ENCODE results near the gene TEN1. TPM values are rescaled to one million over a fixed set of nuclear protein-coding genes. Genes with fewer than 3 reads are reported as not detected.
"Not testable (repeated sequence)": the region's sequence is repeated elsewhere in the genome, so short reads cannot be mapped to it uniquely, and the experiment has no call there.

The TEN1 gene
- total RNA-seq, 1 experiment from 2014 or later = 12.5 TPM

GRCh38 chr17:76040376-76040775 lies 61.3 kb downstream of the TEN1 start:
- Histone ChIP-seq H3K4me3 (ENCODE audit: insufficient read depth, low read depth, low read length) (no peak overlapping the region), H3K36me3 (replicated peaks; ENCODE audit: control insufficient read depth, insufficient read depth, low read length) (peaks cover 34% of the 10 kb centered on the region), H3K27me3 (ENCODE audit: control insufficient read depth, insufficient read depth, low read length) (no peaks in the 10 kb centered on the region)
- DNase-seq = peak; percentile 37

DNA sequence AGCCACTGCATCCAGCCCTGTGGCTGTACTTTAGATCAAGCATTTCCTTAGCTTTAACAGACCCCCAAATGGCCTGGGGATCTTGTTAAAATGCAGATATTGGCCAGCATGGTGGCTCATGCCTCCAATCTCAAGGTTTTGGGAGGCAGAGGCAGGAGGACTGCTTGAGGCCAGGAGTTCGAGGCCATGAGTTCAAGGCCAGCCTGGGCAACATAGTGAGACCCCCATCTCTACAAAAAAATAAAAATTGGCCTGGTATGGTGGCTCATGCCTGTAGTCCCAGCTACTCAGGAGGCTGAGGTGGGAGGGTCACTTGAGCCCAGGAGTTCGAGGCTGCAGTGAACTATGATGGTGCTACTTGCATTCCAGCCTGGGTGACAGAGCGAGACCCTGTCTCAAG lies 63.8 kb downstream of the TEN1 start:
- H3K4me3 ChIP-seq (ENCODE audit: insufficient read depth, low read depth, low read length); H3K27me3 ChIP-seq (ENCODE audit: control insufficient read depth, insufficient read depth, low read length); DNase-seq: not testable (repeated sequence)
- peaks cover 42% of the 10 kb centered on the region for H3K36me3 ChIP-seq (replicated peaks; ENCODE audit: control insufficient read depth, insufficient read depth, low read length)

GRCh38 chr17:76044475-76045007 lies 65.5 kb downstream of the TEN1 start:
- H3K27me3 ChIP-seq (ENCODE audit: control insufficient read depth, insufficient read depth, low read length) = not testable (repeated sequence)
- H3K36me3 ChIP-seq (replicated peaks; ENCODE audit: control insufficient read depth, insufficient read depth, low read length) = peaks cover 50% of the 10 kb centered on the region

GRCh38 chr17:76046064-76046463 lies 67.0 kb downstream of the TEN1 start:
- DNase-seq = no peak
- no peak overlapping the region for H3K4me3 ChIP-seq (ENCODE audit: insufficient read depth, low read depth, low read length)
- peaks cover 38% of the 10 kb centered on the region for H3K36me3 ChIP-seq (replicated peaks; ENCODE audit: control insufficient read depth, insufficient read depth, low read length)
- no peaks in the 10 kb centered on the region for H3K27me3 ChIP-seq (ENCODE audit: control insufficient read depth, insufficient read depth, low read length)

More at GRCh38 chr17:76044475-76045007, 65.5 kb downstream of the TEN1 start:
- not testable (repeated sequence) for DNase-seq; H3K4me3 ChIP-seq (ENCODE audit: insufficient read depth, low read depth, low read length)

- Histone ChIP-seq H3K27me3 (ENCODE audit: control insufficient read depth, insufficient read depth, low read length) (no peaks in the 10 kb centered on the region), H3K4me3 (ENCODE audit: insufficient read depth, low read depth, low read length) (no peak overlapping the region), H3K36me3 (replicated peaks; ENCODE audit: control insufficient read depth, insufficient read depth, low read length) (peaks cover 38% of the 10 kb centered on the region)
Measured at GRCh38 chr17:76048025-76048605, 69.1 kb downstream of the TEN1 start.

GRCh38 chr17:76048711-76049110 lies 69.7 kb downstream of the TEN1 start:
- no peak for DNase-seq
- H3K36me3 ChIP-seq (replicated peaks; ENCODE audit: control insufficient read depth, insufficient read depth, low read length) = peaks cover 34% of the 10 kb centered on the region
- no peak overlapping the region for H3K4me3 ChIP-seq (ENCODE audit: insufficient read depth, low read depth, low read length)
- no peaks in the 10 kb centered on the region for H3K27me3 ChIP-seq (ENCODE audit: control insufficient read depth, insufficient read depth, low read length)

More at GRCh38 chr17:76048025-76048605, 69.1 kb downstream of the TEN1 start:
- DNase-seq = no peak

DNA sequence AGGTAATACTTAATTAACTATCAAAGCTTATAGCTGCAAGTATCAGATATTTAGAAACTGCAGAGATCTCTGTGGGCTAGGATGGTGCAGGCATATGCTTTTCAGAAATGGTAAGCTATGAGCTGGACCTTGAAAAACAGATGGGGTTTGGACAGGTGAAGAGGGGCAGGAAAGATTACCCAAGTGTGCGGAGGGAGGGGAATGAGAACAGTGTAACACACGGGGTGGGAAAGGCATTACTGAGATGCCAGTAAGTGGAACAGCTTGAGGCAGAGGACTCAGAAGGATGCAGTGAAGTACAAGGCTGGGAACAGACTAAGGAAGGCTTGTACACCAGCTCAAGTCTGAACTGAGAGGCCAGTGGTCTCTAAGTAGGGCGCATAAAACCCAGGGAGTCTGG lies 70.2 kb downstream of the TEN1 start:
- Histone ChIP-seq H3K27me3 (ENCODE audit: control insufficient read depth, insufficient read depth, low read length) (no peaks in the 10 kb centered on the region), H3K36me3 (replicated peaks; ENCODE audit: control insufficient read depth, insufficient read depth, low read length) (peaks cover 30% of the 10 kb centered on the region), H3K4me3 (ENCODE audit: insufficient read depth, low read depth, low read length) (no peak overlapping the region)
- no peak for DNase-seq

DNA sequence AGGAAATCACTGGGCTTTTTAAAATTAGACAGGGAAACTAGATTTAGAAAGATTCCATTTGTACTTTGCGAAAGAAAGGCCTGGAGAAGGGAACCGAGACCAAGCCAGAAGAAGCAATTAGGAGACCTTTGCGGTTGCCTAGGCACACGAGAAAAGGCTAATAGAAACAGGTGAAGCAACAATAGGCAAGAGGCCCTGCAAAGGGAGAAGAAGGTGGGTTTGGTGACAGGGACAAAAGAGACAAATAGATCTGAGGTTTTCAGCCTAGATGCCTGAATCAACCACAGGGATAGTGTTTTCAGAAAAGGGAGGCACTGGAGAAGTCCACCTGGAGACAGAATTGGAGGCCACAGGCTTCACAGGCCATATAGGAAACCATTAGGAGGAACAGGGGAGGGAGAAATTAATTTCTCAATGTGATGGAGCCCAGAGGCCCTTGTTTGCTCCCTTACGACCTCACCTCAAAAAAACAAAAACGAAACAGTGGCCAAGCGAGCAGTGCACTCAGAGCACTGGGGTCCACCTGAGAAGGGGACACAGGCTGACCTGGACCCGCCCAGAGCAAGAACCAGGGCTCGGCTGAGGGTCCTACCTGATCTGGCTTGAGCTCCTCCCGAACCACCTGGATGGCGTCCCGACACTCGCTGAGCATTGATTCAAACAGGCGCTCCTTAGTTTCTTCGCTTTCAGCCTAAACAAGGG lies 70.9 kb downstream of the TEN1 start:
- Histone ChIP-seq H3K27me3 (ENCODE audit: control insufficient read depth, insufficient read depth, low read length) (no peaks in the 10 kb centered on the region), H3K36me3 (replicated peaks; ENCODE audit: control insufficient read depth, insufficient read depth, low read length) (peaks cover 26% of the 10 kb centered on the region), H3K4me3 (ENCODE audit: insufficient read depth, low read depth, low read length) (no peak overlapping the region)
- no peak for DNase-seq

Other genes with a start within 250 kb of the TEN1 start
- 43.4 and 47.2 TPM in 2 replicates for gene GALK1, start 214.0 kb upstream of the TEN1 start, total RNA-seq (2014; rRNA removed; shearing (Covaris generic))
- gene UNK, start 194.4 kb upstream of the TEN1 start, total RNA-seq (2014; rRNA removed; shearing (Covaris generic)) = 17.9 and 21.7 TPM in 2 replicates
- gene UNC13D, start 134.8 kb upstream of the TEN1 start, total RNA-seq (2014; rRNA removed; shearing (Covaris generic)) = 4.2 and 7.2 TPM in 2 replicates
- gene WBP2, start 123.9 kb upstream of the TEN1 start, total RNA-seq (2014; rRNA removed; shearing (Covaris generic)) = 44.8 and 48.2 TPM in 2 replicates
- 8.5 and 14.1 TPM in 2 replicates for gene TRIM47, start 100.7 kb upstream of the TEN1 start, total RNA-seq (2014; rRNA removed; shearing (Covaris generic))
- 66.4 and 69.4 TPM in 2 replicates for gene TRIM65, start 82.3 kb upstream of the TEN1 start, total RNA-seq (2014; rRNA removed; shearing (Covaris generic))
- gene MRPL38, start 74.4 kb upstream of the TEN1 start, total RNA-seq (2014; rRNA removed; shearing (Covaris generic)) = 100 and 125 TPM in 2 replicates
- 17.9 and 27.7 TPM in 2 replicates for gene FBF1, start 38.2 kb upstream of the TEN1 start, total RNA-seq (2014; rRNA removed; shearing (Covaris generic))
- 35.1 and 38.3 TPM in 2 replicates for gene ACOX1, start 74 bp upstream of the TEN1 start, total RNA-seq (2014; rRNA removed; shearing (Covaris generic))
- gene CDK3, start 21.6 kb downstream of the TEN1 start, total RNA-seq (2014; rRNA removed; shearing (Covaris generic)) = 4.3 and 6.7 TPM in 2 replicates
- 0.26 TPM in 1 of 2 replicates, not detected in the other for gene EVPL, start 48.1 kb downstream of the TEN1 start, total RNA-seq (2014; rRNA removed; shearing (Covaris generic))
- gene SRP68, start 93.3 kb downstream of the TEN1 start, total RNA-seq (2014; rRNA removed; shearing (Covaris generic)) = 31.4 and 33.4 TPM in 2 replicates
- 1.8 and 2.0 TPM in 2 replicates for gene GALR2, start 95.5 kb downstream of the TEN1 start, total RNA-seq (2014; rRNA removed; shearing (Covaris generic))
- 0.48 and 0.59 TPM in 2 replicates for gene ZACN, start 99.9 kb downstream of the TEN1 start, total RNA-seq (2014; rRNA removed; shearing (Covaris generic))
- 80.3 and 87.7 TPM in 2 replicates for gene EXOC7, start 124.5 kb downstream of the TEN1 start, total RNA-seq (2014; rRNA removed; shearing (Covaris generic))
- gene FOXJ1, start 162.0 kb downstream of the TEN1 start, total RNA-seq (2014; rRNA removed; shearing (Covaris generic)) = 2.0 and 3.3 TPM in 2 replicates

Data from H7 (cell line).